WTC11 (cell line): ENCODE data around the gene SLC38A3.

ENCODE experiments used
- CTCF ChIP-seq: fragments of 200-600 bp; IDR thresholded peaks from 2 replicates; pipeline ENCODE4 v1.8.0; 2022; ENCODE audit warnings: antibody characterized with exemption
- KAT7 ChIP-seq: sonication (generic); formaldehyde crosslinking; IDR thresholded peaks from 2 replicates; pipeline ENCODE4 v1.8.1; 2023; ENCODE audit warnings: missing genetic modification reagents, mild to moderate bottlenecking, borderline replicate concordance
- TF ChIP-seq, protein P1 (sequence below): sonication (generic); formaldehyde crosslinking; IDR thresholded peaks from 2 replicates; pipeline ENCODE4 v1.8.0; 2022; ENCODE audit warnings: mild to moderate bottlenecking, missing genetic modification reagents

DNA sequence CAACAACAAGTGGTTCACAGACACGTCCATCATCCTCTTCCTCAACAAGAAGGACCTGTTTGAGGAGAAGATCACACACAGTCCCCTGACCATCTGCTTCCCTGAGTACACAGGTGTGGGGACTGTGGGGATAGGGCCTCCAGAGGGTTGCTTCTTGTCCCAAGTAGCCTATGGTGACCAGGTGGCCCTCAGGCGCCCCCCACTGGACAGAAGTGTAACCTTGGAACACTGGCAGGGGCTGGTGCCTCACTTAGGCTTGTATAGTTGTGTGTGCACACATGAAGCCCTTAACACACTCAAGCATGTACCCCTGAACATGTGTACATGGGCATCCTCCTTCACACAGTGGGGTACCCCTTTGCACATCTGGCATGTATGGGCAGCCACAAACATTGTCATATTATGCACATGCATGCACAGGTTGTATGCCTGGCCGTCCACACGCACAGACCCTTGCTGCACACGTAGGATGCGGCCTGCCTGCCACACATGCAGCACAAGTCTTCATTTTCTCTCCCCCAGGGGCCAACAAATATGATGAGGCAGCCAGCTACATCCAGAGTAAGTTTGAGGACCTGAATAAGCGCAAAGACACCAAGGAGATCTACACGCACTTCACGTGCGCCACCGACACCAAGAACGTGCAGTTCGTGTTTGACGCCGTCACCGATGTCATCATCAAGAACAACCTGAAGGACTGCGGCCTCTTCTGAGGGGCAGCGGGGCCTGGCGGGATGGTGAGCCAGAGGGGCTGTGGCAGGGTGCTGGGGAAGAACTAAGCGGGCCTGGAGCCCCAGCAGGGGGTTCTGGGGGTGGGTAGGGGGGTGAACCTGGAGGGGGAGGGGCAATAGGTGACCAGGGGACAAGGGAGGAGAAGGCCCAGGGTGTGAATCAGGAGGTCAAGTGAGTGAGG, 52.2 kb downstream of the SLC38A3 start:
- TF ChIP-seq CTCF (peak; percentile 56), KAT7 (CRISPR knock-in tag) (no peak)
- TF ChIP-seq, protein P1, sequence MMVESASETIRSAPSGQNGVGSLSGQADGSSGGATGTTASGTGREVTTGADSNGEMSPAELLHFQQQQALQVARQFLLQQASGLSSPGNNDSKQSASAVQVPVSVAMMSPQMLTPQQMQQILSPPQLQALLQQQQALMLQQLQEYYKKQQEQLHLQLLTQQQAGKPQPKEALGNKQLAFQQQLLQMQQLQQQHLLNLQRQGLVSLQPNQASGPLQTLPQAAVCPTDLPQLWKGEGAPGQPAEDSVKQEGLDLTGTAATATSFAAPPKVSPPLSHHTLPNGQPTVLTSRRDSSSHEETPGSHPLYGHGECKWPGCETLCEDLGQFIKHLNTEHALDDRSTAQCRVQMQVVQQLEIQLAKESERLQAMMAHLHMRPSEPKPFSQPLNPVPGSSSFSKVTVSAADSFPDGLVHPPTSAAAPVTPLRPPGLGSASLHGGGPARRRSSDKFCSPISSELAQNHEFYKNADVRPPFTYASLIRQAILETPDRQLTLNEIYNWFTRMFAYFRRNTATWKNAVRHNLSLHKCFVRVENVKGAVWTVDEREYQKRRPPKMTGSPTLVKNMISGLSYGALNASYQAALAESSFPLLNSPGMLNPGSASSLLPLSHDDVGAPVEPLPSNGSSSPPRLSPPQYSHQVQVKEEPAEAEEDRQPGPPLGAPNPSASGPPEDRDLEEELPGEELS (CRISPR knock-in tag): no peak
